HepG2 (cell line): ENCODE data around the gene BCAS3. TPM values are rescaled to one million over a fixed set of nuclear protein-coding genes. Genes with fewer than 3 reads are reported as not detected.

Experiments
- ESRRA ChIP-seq: sonication (generic); formaldehyde crosslinking; IDR thresholded peaks from 2 replicates; pipeline ENCODE4 v1.5.1; 2020; ENCODE audit warnings: mild to moderate bottlenecking, low read depth, missing genetic modification reagents
- FOSL1 ChIP-seq: sonication (generic); formaldehyde crosslinking; IDR thresholded peaks from 2 replicates; pipeline ENCODE4 v1.9.0; 2021; ENCODE audit warnings: missing genetic modification reagents, borderline replicate concordance
- MED13 ChIP-seq: sonication (generic); formaldehyde crosslinking; IDR thresholded peaks from 2 replicates; pipeline ENCODE4 v1.5.0; 2020; ENCODE audit warnings: missing genetic modification reagents
- MTA3 ChIP-seq: sonication (generic); formaldehyde crosslinking; IDR thresholded peaks from 2 replicates; pipeline ENCODE4 v1.4.0; 2020; ENCODE audit warnings: missing genetic modification reagents
- NFE2L2 ChIP-seq: fragments of 150-350 bp; IDR thresholded peaks from 2 replicates; pipeline ENCODE4 v1.6.1; 2014; ENCODE audit warnings: low read length
- PHF5A ChIP-seq: IDR thresholded peaks from one replicate; pipeline ENCODE4 v1.6.1; 2018; ENCODE audit warnings: low read depth, missing genetic modification reagents; ENCODE audit not compliant: unreplicated experiment
- RBM22 ChIP-seq: fragments of 200-400 bp; formaldehyde crosslinking; optimal IDR thresholded peaks from 2 replicates; pipeline ENCODE3; 2017; ENCODE audit warnings: mild to moderate bottlenecking, low read length, moderate library complexity
- TAF1 ChIP-seq: sonication (generic); formaldehyde crosslinking; IDR thresholded peaks from 2 replicates; pipeline ENCODE4 v1.4.0; 2020; ENCODE audit warnings: missing genetic modification reagents
- TRIM24 ChIP-seq: sonication (generic); formaldehyde crosslinking; IDR thresholded peaks from 2 replicates; pipeline ENCODE4 v1.8.0; 2022; ENCODE audit warnings: mild to moderate bottlenecking, missing genetic modification reagents
- ZNF121 ChIP-seq: sonication (generic); formaldehyde crosslinking; IDR thresholded peaks from 2 replicates; pipeline ENCODE4 v1.5.0; 2020; ENCODE audit warnings: mild to moderate bottlenecking, missing genetic modification reagents
- ZNF224 ChIP-seq: sonication (generic); formaldehyde crosslinking; IDR thresholded peaks from 2 replicates; pipeline ENCODE4 v1.5.0; 2020; ENCODE audit warnings: mild to moderate bottlenecking, missing genetic modification reagents
- ZNF350 ChIP-seq: sonication (generic); formaldehyde crosslinking; IDR thresholded peaks from 2 replicates; pipeline ENCODE4 v1.4.0; 2020; ENCODE audit warnings: mild to moderate bottlenecking, low read depth, missing genetic modification reagents, borderline replicate concordance
- ZNF83 ChIP-seq: sonication (generic); formaldehyde crosslinking; IDR thresholded peaks from 2 replicates; pipeline ENCODE4 v1.4.0; 2020; ENCODE audit warnings: missing genetic modification reagents, mild to moderate bottlenecking, borderline replicate concordance
- polyA plus RNA-seq, 8 experiments: library from polyadenylated mRNA; depleted of rRNA in 3 of 8; stranded (reverse) in 7 of 8; unstranded in 1 of 8; fragments of >200 nt; fragmentation: Illumina TruSeq in 4 of 8; extraction: Trizol in 4 of 8; gene quantifications; 2 replicates each; pipeline versions ENCODE4 v1.2.1 to v1.2.3, GENCODE V29; 2011 to 2016; ENCODE audit warnings: low read depth in 4 of 8, missing spikeins in 1 of 8, mixed read lengths in 1 of 8; ENCODE audit not compliant: insufficient read depth in 1 of 8
- total RNA-seq, 5 experiments: library from RNA; depleted of rRNA; stranded (reverse); fragments of >200 nt; fragmentation: Illumina TruSeq; extraction: Trizol; gene quantifications; 2 replicates each; pipeline ENCODE4 v1.2.3, GENCODE V29; 2016; ENCODE audit warnings: low read depth in 1 of 5
- TF ChIP-seq, protein P1 (sequence below): sonication (generic); formaldehyde crosslinking; IDR thresholded peaks from 2 replicates; pipeline ENCODE4 v1.4.0; 2020; ENCODE audit warnings: mild to moderate bottlenecking, missing genetic modification reagents
- TF ChIP-seq, protein P2 (sequence below): sonication (generic); formaldehyde crosslinking; IDR thresholded peaks from 2 replicates; pipeline ENCODE4 v1.4.0; 2020; ENCODE audit warnings: missing genetic modification reagents
- TF ChIP-seq, protein P3 (sequence below): sonication (generic); formaldehyde crosslinking; IDR thresholded peaks from 2 replicates; pipeline ENCODE4 v1.8.0; 2022; ENCODE audit warnings: missing genetic modification reagents, mild to moderate bottlenecking, borderline replicate concordance
- TF ChIP-seq, protein P4 (sequence below): sonication (generic); formaldehyde crosslinking; IDR thresholded peaks from 2 replicates; pipeline ENCODE4 v1.4.0; 2020; ENCODE audit warnings: mild to moderate bottlenecking, missing genetic modification reagents

BCAS3 gene
- total and polyA plus RNA-seq, 2 of the 13 experiments (the other 11 are each of a cell fraction or from before 2014, with no cell fraction given) = 10.7 to 11.2 TPM

DNA sequence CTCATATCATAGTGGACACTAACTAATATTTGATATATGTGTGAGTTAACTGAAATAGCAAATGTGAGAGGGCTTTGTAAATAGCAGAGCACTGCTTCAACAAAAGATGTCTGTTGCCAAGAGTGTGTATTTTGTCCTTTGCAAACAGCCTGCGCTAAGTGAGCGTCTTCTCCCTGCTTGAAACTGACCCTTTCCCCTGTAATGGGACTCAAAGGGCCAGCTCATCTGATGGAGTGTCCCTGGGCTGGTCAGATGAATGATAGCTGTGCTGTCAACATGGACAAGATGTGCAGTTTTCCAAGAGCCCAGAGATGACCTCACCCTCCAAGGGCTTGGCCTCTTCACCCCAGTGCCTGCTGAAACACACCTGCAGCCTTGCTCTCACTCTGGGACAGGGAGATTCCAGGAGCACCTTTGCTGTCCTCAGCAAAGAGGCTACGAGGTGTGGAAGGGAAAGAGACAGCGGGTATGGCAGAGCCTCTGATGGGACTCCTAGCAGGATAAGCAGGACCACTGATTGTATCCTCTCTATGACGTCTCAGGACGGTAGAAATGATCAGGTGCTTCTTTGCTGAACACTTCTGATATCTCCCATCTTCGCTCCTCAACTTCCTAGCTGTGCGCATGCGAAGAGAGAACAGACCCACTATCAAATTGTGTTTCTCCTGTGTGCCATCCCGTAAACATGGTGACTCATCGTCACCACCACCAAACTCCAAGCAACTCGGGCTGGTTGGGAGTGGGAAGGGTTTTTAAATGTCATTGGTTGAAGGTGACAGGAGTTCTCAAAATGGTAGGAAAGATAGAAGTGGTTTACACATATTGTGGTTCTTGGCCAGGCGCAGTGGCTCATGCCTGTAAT, 686.2 kb downstream of the BCAS3 start (continued):
- TF ChIP-seq, protein P1, sequence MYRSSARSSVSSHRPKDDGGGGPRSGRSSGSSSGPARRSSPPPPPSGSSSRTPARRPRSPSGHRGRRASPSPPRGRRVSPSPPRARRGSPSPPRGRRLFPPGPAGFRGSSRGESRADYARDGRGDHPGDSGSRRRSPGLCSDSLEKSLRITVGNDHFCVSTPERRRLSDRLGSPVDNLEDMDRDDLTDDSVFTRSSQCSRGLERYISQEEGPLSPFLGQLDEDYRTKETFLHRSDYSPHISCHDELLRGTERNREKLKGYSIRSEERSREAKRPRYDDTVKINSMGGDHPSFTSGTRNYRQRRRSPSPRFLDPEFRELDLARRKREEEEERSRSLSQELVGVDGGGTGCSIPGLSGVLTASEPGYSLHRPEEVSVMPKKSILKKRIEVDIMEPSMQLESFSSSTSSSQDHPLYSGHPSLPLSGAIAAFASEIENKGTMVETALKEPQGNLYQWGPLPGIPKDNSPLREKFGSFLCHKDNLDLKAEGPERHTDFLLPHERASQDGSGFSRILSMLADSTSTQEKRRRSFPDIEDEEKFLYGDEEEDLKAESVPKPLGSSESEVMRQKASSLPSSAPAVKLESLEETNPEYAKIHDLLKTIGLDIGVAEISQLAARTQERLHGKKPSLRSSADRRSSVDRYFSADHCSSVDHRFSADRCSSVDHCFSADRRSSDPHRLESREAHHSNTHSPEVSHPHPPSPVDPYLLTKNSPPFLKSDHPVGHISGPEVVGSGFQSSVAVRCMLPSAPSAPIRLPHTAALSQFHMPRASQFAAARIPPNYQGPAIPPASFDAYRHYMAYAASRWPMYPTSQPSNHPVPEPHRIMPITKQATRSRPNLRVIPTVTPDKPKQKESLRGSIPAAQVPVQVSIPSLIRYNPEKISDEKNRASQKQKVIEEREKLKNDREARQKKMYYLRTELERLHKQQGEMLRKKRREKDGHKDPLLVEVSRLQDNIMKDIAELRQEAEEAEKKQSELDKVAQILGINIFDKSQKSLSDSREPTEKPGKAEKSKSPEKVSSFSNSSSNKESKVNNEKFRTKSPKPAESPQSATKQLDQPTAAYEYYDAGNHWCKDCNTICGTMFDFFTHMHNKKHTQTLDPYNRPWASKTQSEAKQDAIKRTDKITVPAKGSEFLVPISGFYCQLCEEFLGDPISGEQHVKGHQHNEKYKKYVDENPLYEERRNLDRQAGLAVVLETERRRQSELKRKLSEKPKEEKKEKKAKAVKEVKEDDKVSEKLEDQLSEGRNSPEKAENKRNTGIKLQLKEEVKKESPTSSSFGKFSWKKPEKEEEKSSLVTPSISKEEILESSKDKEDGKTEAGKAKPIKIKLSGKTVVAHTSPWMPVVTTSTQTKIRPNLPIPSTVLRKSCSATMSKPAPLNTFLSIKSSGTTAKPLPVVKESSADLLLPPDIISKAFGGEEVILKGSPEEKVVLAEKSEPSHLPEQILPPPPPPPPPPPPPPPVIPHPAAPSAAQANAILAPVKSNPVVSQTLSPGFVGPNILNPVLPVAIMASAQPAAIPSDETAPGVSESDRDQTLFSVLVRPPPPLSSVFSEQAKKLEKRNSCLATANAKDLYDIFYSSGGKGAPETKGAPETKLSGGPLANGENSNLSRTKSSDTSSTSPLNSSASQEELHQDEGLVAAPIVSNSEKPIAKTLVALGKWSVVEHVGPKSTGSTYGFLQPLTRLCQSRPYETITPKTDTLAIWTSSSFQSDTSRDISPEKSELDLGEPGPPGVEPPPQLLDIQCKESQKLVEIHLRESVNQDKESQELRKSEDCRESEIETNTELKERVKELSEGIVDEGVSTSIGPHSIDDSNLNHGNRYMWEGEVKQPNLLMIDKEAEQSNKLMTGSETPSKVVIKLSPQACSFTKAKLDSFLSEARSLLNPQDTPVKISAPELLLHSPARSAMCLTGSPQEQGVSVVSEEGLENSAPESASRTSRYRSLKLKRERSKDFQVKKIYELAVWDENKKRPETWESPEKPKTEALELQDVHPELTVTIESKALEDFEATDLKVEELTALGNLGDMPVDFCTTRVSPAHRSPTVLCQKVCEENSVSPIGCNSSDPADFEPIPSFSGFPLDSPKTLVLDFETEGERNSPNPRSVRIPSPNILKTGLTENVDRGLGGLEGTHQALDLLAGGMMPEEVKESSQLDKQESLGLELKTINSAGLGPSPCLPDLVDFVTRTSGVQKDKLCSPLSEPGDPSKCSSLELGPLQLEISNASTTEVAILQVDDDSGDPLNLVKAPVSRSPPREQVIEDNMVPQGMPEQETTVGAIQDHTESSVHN = peak; percentile 50; the same call in 1 of the 2 replicates
- TF ChIP-seq MTA3 (CRISPR knock-in tag) (no peak), ZNF121 (peak; percentile 62; the same call in 1 of the 2 replicates), MED13 (CRISPR knock-in tag) (0 out of 2 replicates have a peak, but pooled peaks have one; percentile 19), RBM22 (no peak), FOSL1 (CRISPR knock-in tag) (no peak; the same call in 1 of the 2 replicates), ZNF83 (CRISPR knock-in tag) (no peak), ZNF350 (CRISPR knock-in tag) (0 out of 2 replicates have a peak, but pooled peaks have one; percentile 51), PHF5A (CRISPR knock-in tag) (no peak), ZNF224 (CRISPR knock-in tag) (0 out of 2 replicates have a peak, but pooled peaks have one; percentile 38), ESRRA (peak; percentile 50; the same call in 1 of the 2 replicates), TRIM24 (CRISPR knock-in tag) (no peak), NFE2L2 (no peak), TAF1 (CRISPR knock-in tag) (no peak)
- TF ChIP-seq, protein P2, sequence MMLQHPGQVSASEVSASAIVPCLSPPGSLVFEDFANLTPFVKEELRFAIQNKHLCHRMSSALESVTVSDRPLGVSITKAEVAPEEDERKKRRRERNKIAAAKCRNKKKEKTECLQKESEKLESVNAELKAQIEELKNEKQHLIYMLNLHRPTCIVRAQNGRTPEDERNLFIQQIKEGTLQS = peak; percentile 92
- TF ChIP-seq, protein P3, sequence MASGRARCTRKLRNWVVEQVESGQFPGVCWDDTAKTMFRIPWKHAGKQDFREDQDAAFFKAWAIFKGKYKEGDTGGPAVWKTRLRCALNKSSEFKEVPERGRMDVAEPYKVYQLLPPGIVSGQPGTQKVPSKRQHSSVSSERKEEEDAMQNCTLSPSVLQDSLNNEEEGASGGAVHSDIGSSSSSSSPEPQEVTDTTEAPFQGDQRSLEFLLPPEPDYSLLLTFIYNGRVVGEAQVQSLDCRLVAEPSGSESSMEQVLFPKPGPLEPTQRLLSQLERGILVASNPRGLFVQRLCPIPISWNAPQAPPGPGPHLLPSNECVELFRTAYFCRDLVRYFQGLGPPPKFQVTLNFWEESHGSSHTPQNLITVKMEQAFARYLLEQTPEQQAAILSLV = peak; percentile 31; the same call in 1 of the 2 replicates
- TF ChIP-seq, protein P4, sequence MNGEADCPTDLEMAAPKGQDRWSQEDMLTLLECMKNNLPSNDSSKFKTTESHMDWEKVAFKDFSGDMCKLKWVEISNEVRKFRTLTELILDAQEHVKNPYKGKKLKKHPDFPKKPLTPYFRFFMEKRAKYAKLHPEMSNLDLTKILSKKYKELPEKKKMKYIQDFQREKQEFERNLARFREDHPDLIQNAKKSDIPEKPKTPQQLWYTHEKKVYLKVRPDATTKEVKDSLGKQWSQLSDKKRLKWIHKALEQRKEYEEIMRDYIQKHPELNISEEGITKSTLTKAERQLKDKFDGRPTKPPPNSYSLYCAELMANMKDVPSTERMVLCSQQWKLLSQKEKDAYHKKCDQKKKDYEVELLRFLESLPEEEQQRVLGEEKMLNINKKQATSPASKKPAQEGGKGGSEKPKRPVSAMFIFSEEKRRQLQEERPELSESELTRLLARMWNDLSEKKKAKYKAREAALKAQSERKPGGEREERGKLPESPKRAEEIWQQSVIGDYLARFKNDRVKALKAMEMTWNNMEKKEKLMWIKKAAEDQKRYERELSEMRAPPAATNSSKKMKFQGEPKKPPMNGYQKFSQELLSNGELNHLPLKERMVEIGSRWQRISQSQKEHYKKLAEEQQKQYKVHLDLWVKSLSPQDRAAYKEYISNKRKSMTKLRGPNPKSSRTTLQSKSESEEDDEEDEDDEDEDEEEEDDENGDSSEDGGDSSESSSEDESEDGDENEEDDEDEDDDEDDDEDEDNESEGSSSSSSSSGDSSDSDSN (CRISPR knock-in tag) = peak; percentile 52
